ENCODE measurements around the gene TNNT2.

Gene TNNT2

GRCh38 chr1:201399352-201400126 is 22.1 kb upstream of the TNNT2 start:
- TF ChIP-seq JUND (IDR thresholded peaks at IDR 0.05; ENCODE audit: low read depth) = no peak
- in situ Hi-C loops (cut with HindIII; ENCODE audit: low pct_unique_long_range_greater_than_20kb, low sequenced_read_pairs) = no loop called here
- peak; percentile 53 to 66 for DNase-seq (ENCODE audit: low read depth in 1 of 2, low spot score in 1 of 2)

GRCh38 chr1:201399018-201399351 is 21.5 kb upstream of the TNNT2 start, which contains the start of gene LAD1:
Gene LAD1, minus strand, starts transcription at chr1:201399324. Its CDS starts 18 bp downstream, at chr1:201399306.
- in situ Hi-C loops (cut with HindIII; ENCODE audit: low pct_unique_long_range_greater_than_20kb, low sequenced_read_pairs) = no loop called here
- TF ChIP-seq JUND (IDR thresholded peaks at IDR 0.05; ENCODE audit: low read depth) = no peak
- DNase-seq (ENCODE audit: low read depth in 1 of 2, low spot score in 1 of 2) = peak in 1 of 2 experiments; percentile 52

- DNase-seq (ENCODE audit: low read depth in 1 of 2, low spot score in 1 of 2) = no peak
- in situ Hi-C loops (cut with HindIII; ENCODE audit: low pct_unique_long_range_greater_than_20kb, low sequenced_read_pairs) = no loop called here
- no peak for TF ChIP-seq JUND (IDR thresholded peaks at IDR 0.05; ENCODE audit: low read depth)
These were observed 20.2 kb upstream of the TNNT2 start for GRCh38 chr1:201397675-201398074.

- in situ Hi-C loops (cut with HindIII; ENCODE audit: low pct_unique_long_range_greater_than_20kb, low sequenced_read_pairs) = no loop called here
- DNase-seq (ENCODE audit: low read depth in 1 of 2, low spot score in 1 of 2) = peak in 1 of 2 experiments; percentile 38
- TF ChIP-seq JUND (IDR thresholded peaks at IDR 0.05; ENCODE audit: low read depth) = no peak
These were observed 19.5 kb upstream of the TNNT2 start for GRCh38 chr1:201396861-201397464.

- DNase-seq (ENCODE audit: low read depth in 1 of 2, low spot score in 1 of 2) = no peak
- in situ Hi-C loops (cut with HindIII; ENCODE audit: low pct_unique_long_range_greater_than_20kb, low sequenced_read_pairs) = no loop called here
- no peak for TF ChIP-seq JUND (IDR thresholded peaks at IDR 0.05; ENCODE audit: low read depth)
These were observed 18.5 kb upstream of the TNNT2 start for GRCh38 chr1:201395936-201396335.

- in situ Hi-C loops (cut with HindIII; ENCODE audit: low pct_unique_long_range_greater_than_20kb, low sequenced_read_pairs) = no loop called here
- no peak for DNase-seq (ENCODE audit: low read depth in 1 of 2, low spot score in 1 of 2)
- TF ChIP-seq JUND (IDR thresholded peaks at IDR 0.05; ENCODE audit: low read depth) = no peak
These were observed 17.1 kb upstream of the TNNT2 start for GRCh38 chr1:201394591-201394990.

GRCh38 chr1:201393076-201393475 is 15.6 kb upstream of the TNNT2 start:
- in situ Hi-C loops (cut with HindIII; ENCODE audit: low pct_unique_long_range_greater_than_20kb, low sequenced_read_pairs) = no loop called here
- no peak for DNase-seq (ENCODE audit: low read depth in 1 of 2, low spot score in 1 of 2)
- no peak for TF ChIP-seq JUND (IDR thresholded peaks at IDR 0.05; ENCODE audit: low read depth)

- peak in 1 of 2 experiments; percentile 34 for DNase-seq (ENCODE audit: low read depth in 1 of 2, low spot score in 1 of 2)
These were observed 14.4 kb upstream of the TNNT2 start for GRCh38 chr1:201391651-201392511.

GRCh38 chr1:201391225-201391624 is 13.7 kb upstream of the TNNT2 start:
- TF ChIP-seq JUND (IDR thresholded peaks at IDR 0.05; ENCODE audit: low read depth) = no peak
- no peak for DNase-seq (ENCODE audit: low read depth in 1 of 2, low spot score in 1 of 2)
- in situ Hi-C loops (cut with HindIII; ENCODE audit: low pct_unique_long_range_greater_than_20kb, low sequenced_read_pairs) = no loop called here

More at GRCh38 chr1:201391651-201392511, 14.4 kb upstream of the TNNT2 start:
- in situ Hi-C loops (cut with HindIII; ENCODE audit: low pct_unique_long_range_greater_than_20kb, low sequenced_read_pairs) = no loop called here
- no peak for TF ChIP-seq JUND (IDR thresholded peaks at IDR 0.05; ENCODE audit: low read depth)

- no peak for DNase-seq (ENCODE audit: low read depth in 1 of 2, low spot score in 1 of 2)
- TF ChIP-seq JUND (IDR thresholded peaks at IDR 0.05; ENCODE audit: low read depth) = no peak
- in situ Hi-C loops (cut with HindIII; ENCODE audit: low pct_unique_long_range_greater_than_20kb, low sequenced_read_pairs) = no loop called here
These were observed 11.6 kb upstream of the TNNT2 start for GRCh38 chr1:201389051-201389450.

GRCh38 chr1:201386208-201386607 is 8.7 kb upstream of the TNNT2 start:
- no peak for DNase-seq (ENCODE audit: low read depth in 1 of 2, low spot score in 1 of 2)
- in situ Hi-C loops (cut with HindIII; ENCODE audit: low pct_unique_long_range_greater_than_20kb, low sequenced_read_pairs) = no loop called here
- no peak for TF ChIP-seq JUND (IDR thresholded peaks at IDR 0.05; ENCODE audit: low read depth)

- in situ Hi-C loops (cut with HindIII; ENCODE audit: low pct_unique_long_range_greater_than_20kb, low sequenced_read_pairs) = no loop called here
- TF ChIP-seq JUND (IDR thresholded peaks at IDR 0.05; ENCODE audit: low read depth) = no peak
- DNase-seq (ENCODE audit: low read depth in 1 of 2, low spot score in 1 of 2) = peak; percentile 82 to 91
These were observed 7.9 kb upstream of the TNNT2 start for GRCh38 chr1:201385299-201385891.

Data from T47D (cell line).